ENCODE data around the gene MRI1.

Gene MRI1

GRCh38 chr19:13817018-13817614 is 52.8 kb downstream of the MRI1 start:
- no peaks in the 10 kb centered on the region for H3K27me3 ChIP-seq (ENCODE audit: insufficient read depth, poor library complexity, severe bottlenecking)
- H3K36me3 ChIP-seq (ENCODE audit: low read depth), result peaks cover 32% of the 10 kb centered on the region
- peaks cover 9% of the 10 kb centered on the region for H3K4me1 ChIP-seq (ENCODE audit: insufficient read depth, poor library complexity, severe bottlenecking)
- no peaks in the 10 kb centered on the region for H3K9me3 ChIP-seq (ENCODE audit: severe bottlenecking)
- DNase-seq (ENCODE audit: low spot score) (peak; percentile 70), ATAC-seq (ENCODE audit: low read depth) (peak; percentile 36; the same call in 1 of the 3 replicates)
- no peak overlapping the region for H3K27ac ChIP-seq (ENCODE audit: poor library complexity, severe bottlenecking)
- no peak for TF ChIP-seq CTCF (IDR thresholded peaks at IDR 0.05; ENCODE audit: poor library complexity, severe bottlenecking)
- H3K4me3 ChIP-seq (ENCODE audit: severe bottlenecking), result no peak overlapping the region

GRCh38 chr19:13817615-13818371 is 53.5 kb downstream of the MRI1 start:
- no peak for ATAC-seq (ENCODE audit: low read depth)
- Histone ChIP-seq H3K4me3 (ENCODE audit: severe bottlenecking) (no peak overlapping the region), H3K9me3 (ENCODE audit: severe bottlenecking) (no peaks in the 10 kb centered on the region), H3K4me1 (ENCODE audit: insufficient read depth, poor library complexity, severe bottlenecking) (peaks cover 14% of the 10 kb centered on the region), H3K36me3 (ENCODE audit: low read depth) (peaks cover 30% of the 10 kb centered on the region), H3K27ac (ENCODE audit: poor library complexity, severe bottlenecking) (no peak overlapping the region), H3K27me3 (ENCODE audit: insufficient read depth, poor library complexity, severe bottlenecking) (no peaks in the 10 kb centered on the region)
- no peak for TF ChIP-seq CTCF (IDR thresholded peaks at IDR 0.05; ENCODE audit: poor library complexity, severe bottlenecking)
- no peak for DNase-seq (ENCODE audit: low spot score)

GRCh38 chr19:13819238-13819637 is 54.9 kb downstream of the MRI1 start:
- ATAC-seq (ENCODE audit: low read depth) (no peak), DNase-seq (ENCODE audit: low spot score) (no peak)
- peaks cover 14% of the 10 kb centered on the region for H3K4me1 ChIP-seq (ENCODE audit: insufficient read depth, poor library complexity, severe bottlenecking)
- TF ChIP-seq CTCF (IDR thresholded peaks at IDR 0.05; ENCODE audit: poor library complexity, severe bottlenecking), result no peak
- no peaks in the 10 kb centered on the region for H3K27me3 ChIP-seq (ENCODE audit: insufficient read depth, poor library complexity, severe bottlenecking)
- peaks cover 30% of the 10 kb centered on the region for H3K36me3 ChIP-seq (ENCODE audit: low read depth)
- H3K27ac ChIP-seq (ENCODE audit: poor library complexity, severe bottlenecking), result no peak overlapping the region
- no peaks in the 10 kb centered on the region for H3K9me3 ChIP-seq (ENCODE audit: severe bottlenecking)
- H3K4me3 ChIP-seq (ENCODE audit: severe bottlenecking), result no peak overlapping the region

GRCh38 chr19:13821292-13821691 is 57.0 kb downstream of the MRI1 start:
- H3K4me3 ChIP-seq (ENCODE audit: severe bottlenecking), result no peak overlapping the region
- peak overlapping the region; percentile 76 for H3K27ac ChIP-seq (ENCODE audit: poor library complexity, severe bottlenecking)
- no peaks in the 10 kb centered on the region for H3K27me3 ChIP-seq (ENCODE audit: insufficient read depth, poor library complexity, severe bottlenecking)
- TF ChIP-seq CTCF (IDR thresholded peaks at IDR 0.05; ENCODE audit: poor library complexity, severe bottlenecking), result no peak
- H3K36me3 ChIP-seq (ENCODE audit: low read depth), result peaks cover 39% of the 10 kb centered on the region
- DNase-seq (ENCODE audit: low spot score), result no peak
- peaks cover 14% of the 10 kb centered on the region for H3K4me1 ChIP-seq (ENCODE audit: insufficient read depth, poor library complexity, severe bottlenecking)
- no peaks in the 10 kb centered on the region for H3K9me3 ChIP-seq (ENCODE audit: severe bottlenecking)
- ATAC-seq (ENCODE audit: low read depth), result no peak

GRCh38 chr19:13823256-13823655 is 58.9 kb downstream of the MRI1 start:
- no peaks in the 10 kb centered on the region for H3K27me3 ChIP-seq (ENCODE audit: insufficient read depth, poor library complexity, severe bottlenecking)
- ATAC-seq (ENCODE audit: low read depth) (no peak), DNase-seq (ENCODE audit: low spot score) (no peak)
- no peaks in the 10 kb centered on the region for H3K9me3 ChIP-seq (ENCODE audit: severe bottlenecking)
- peaks cover 14% of the 10 kb centered on the region for H3K4me1 ChIP-seq (ENCODE audit: insufficient read depth, poor library complexity, severe bottlenecking)
- peak overlapping the region; percentile 76 for H3K27ac ChIP-seq (ENCODE audit: poor library complexity, severe bottlenecking)
- TF ChIP-seq CTCF (IDR thresholded peaks at IDR 0.05; ENCODE audit: poor library complexity, severe bottlenecking), result no peak
- H3K4me3 ChIP-seq (ENCODE audit: severe bottlenecking), result no peak overlapping the region
- H3K36me3 ChIP-seq (ENCODE audit: low read depth), result peaks cover 27% of the 10 kb centered on the region
